ENCODE results near the gene SLC35D1.
"Not testable (repeated sequence)": the region's sequence is repeated elsewhere in the genome, so short reads cannot be mapped to it uniquely, and the experiment has no call there.

The SLC35D1 gene

GRCh38 chr1:66982561-66983260 is 71.2 kb downstream of the SLC35D1 start:
- H2BK15ac ChIP-seq (replicated peaks; ENCODE audit: low read depth): no peak overlapping the region
- H3K4me2 ChIP-seq (ENCODE audit: low read length): no peak overlapping the region
- H3K9ac ChIP-seq (ENCODE audit: low read length): no peak overlapping the region
- peaks cover 3% of the 10 kb centered on the region for H3K36me3 ChIP-seq (ENCODE audit: control insufficient read depth, insufficient read depth, low read length)
- no peak overlapping the region for H3K4ac ChIP-seq (ENCODE audit: low read depth, low read length)
- H3K4me1 ChIP-seq (ENCODE audit: control insufficient read depth, low read depth, low read length): no peaks in the 10 kb centered on the region
- no peak overlapping the region for H2AK5ac ChIP-seq (ENCODE audit: low read length)
- WGBS (ENCODE audit: extremely low coverage, insufficient coverage, low lambda C conversion rate): no CpG with 5 or more reads among the region's 4 CpGs
- no peak overlapping the region for H3K4me3 ChIP-seq (ENCODE audit: low read length)
- no peaks in the 10 kb centered on the region for H3K27me3 ChIP-seq (ENCODE audit: insufficient read depth, low read length, poor library complexity)
- H3K18ac ChIP-seq (ENCODE audit: low read length): no peak overlapping the region
- no peak overlapping the region for H3K27ac ChIP-seq (ENCODE audit: low read depth, low read length)
- DNase-seq: no peak
- H3K23ac ChIP-seq (ENCODE audit: low read length): no peak overlapping the region
- no peak overlapping the region for H2BK120ac ChIP-seq (ENCODE audit: low read depth, low read length)
- no peaks in the 10 kb centered on the region for H3K79me2 ChIP-seq (ENCODE audit: control insufficient read depth, insufficient read depth, low read length)
- H2BK5ac ChIP-seq (ENCODE audit: low read length): no peak overlapping the region
- H3K79me1 ChIP-seq (ENCODE audit: low read length): no peaks in the 10 kb centered on the region
- no peak overlapping the region for H4K5ac ChIP-seq (ENCODE audit: low read length)
- no peak overlapping the region for H4K8ac ChIP-seq (ENCODE audit: low read depth, low read length)
- H3K56ac ChIP-seq (ENCODE audit: low read length): no peak overlapping the region

GRCh38 chr1:66981679-66982078 is 72.3 kb downstream of the SLC35D1 start:
- no peak overlapping the region for H2BK5ac ChIP-seq (ENCODE audit: low read length)
- WGBS (ENCODE audit: extremely low coverage, insufficient coverage, low lambda C conversion rate): no CpG with 5 or more reads among the region's 4 CpGs
- no peak overlapping the region for H3K27ac ChIP-seq (ENCODE audit: low read depth, low read length)
- no peak overlapping the region for H2BK120ac ChIP-seq (ENCODE audit: low read depth, low read length)
- H2AK5ac ChIP-seq (ENCODE audit: low read length): no peak overlapping the region
- H3K79me1 ChIP-seq (ENCODE audit: low read length): no peaks in the 10 kb centered on the region
- H4K5ac ChIP-seq (ENCODE audit: low read length): no peak overlapping the region
- no peak overlapping the region for H3K23ac ChIP-seq (ENCODE audit: low read length)
- H3K4me2 ChIP-seq (ENCODE audit: low read length): no peak overlapping the region
- H3K18ac ChIP-seq (ENCODE audit: low read length): no peak overlapping the region
- no peaks in the 10 kb centered on the region for H3K4me1 ChIP-seq (ENCODE audit: control insufficient read depth, low read depth, low read length)
- H3K56ac ChIP-seq (ENCODE audit: low read length): no peak overlapping the region
- no peak overlapping the region for H3K9ac ChIP-seq (ENCODE audit: low read length)
- peaks cover 3% of the 10 kb centered on the region for H3K36me3 ChIP-seq (ENCODE audit: control insufficient read depth, insufficient read depth, low read length)
- no peak overlapping the region for H2BK15ac ChIP-seq (replicated peaks; ENCODE audit: low read depth)
- no peak overlapping the region for H3K4me3 ChIP-seq (ENCODE audit: low read length)
- no peaks in the 10 kb centered on the region for H3K79me2 ChIP-seq (ENCODE audit: control insufficient read depth, insufficient read depth, low read length)
- no peak overlapping the region for H3K4ac ChIP-seq (ENCODE audit: low read depth, low read length)
- H3K27me3 ChIP-seq (ENCODE audit: insufficient read depth, low read length, poor library complexity): no peaks in the 10 kb centered on the region
- no peak overlapping the region for H4K8ac ChIP-seq (ENCODE audit: low read depth, low read length)
- DNase-seq: no peak

GRCh38 chr1:66980745-66981367 is 73.1 kb downstream of the SLC35D1 start:
- Histone ChIP-seq H2BK15ac (replicated peaks; ENCODE audit: low read depth) (no peak overlapping the region), H3K4ac (ENCODE audit: low read depth, low read length) (no peak overlapping the region), H4K5ac (ENCODE audit: low read length) (no peak overlapping the region), H3K79me2 (ENCODE audit: control insufficient read depth, insufficient read depth, low read length) (no peaks in the 10 kb centered on the region), H3K23ac (ENCODE audit: low read length) (no peak overlapping the region), H3K4me2 (ENCODE audit: low read length) (no peak overlapping the region), H2BK5ac (ENCODE audit: low read length) (no peak overlapping the region), H3K27ac (ENCODE audit: low read depth, low read length) (no peak overlapping the region), H3K79me1 (ENCODE audit: low read length) (no peaks in the 10 kb centered on the region), H3K36me3 (ENCODE audit: control insufficient read depth, insufficient read depth, low read length) (peaks cover 3% of the 10 kb centered on the region), H4K8ac (ENCODE audit: low read depth, low read length) (no peak overlapping the region), H2AK5ac (ENCODE audit: low read length) (no peak overlapping the region), H3K27me3 (ENCODE audit: insufficient read depth, low read length, poor library complexity) (no peaks in the 10 kb centered on the region), H3K18ac (ENCODE audit: low read length) (no peak overlapping the region), H3K56ac (ENCODE audit: low read length) (no peak overlapping the region), H3K4me3 (ENCODE audit: low read length) (no peak overlapping the region), H3K9ac (ENCODE audit: low read length) (no peak overlapping the region), H3K4me1 (ENCODE audit: control insufficient read depth, low read depth, low read length) (no peaks in the 10 kb centered on the region), H2BK120ac (ENCODE audit: low read depth, low read length) (no peak overlapping the region)
- DNase-seq: no peak
- no CpG with 5 or more reads among the region's 1 CpG for WGBS (ENCODE audit: extremely low coverage, insufficient coverage, low lambda C conversion rate)

GRCh38 chr1:66979621-66980020 is 74.3 kb downstream of the SLC35D1 start:
- H3K4me2 ChIP-seq (ENCODE audit: low read length); H4K5ac ChIP-seq (ENCODE audit: low read length); H3K27ac ChIP-seq (ENCODE audit: low read depth, low read length); H2AK5ac ChIP-seq (ENCODE audit: low read length); H2BK5ac ChIP-seq (ENCODE audit: low read length); H2BK15ac ChIP-seq (replicated peaks; ENCODE audit: low read depth); H3K27me3 ChIP-seq (ENCODE audit: insufficient read depth, low read length, poor library complexity); DNase-seq; H3K9ac ChIP-seq (ENCODE audit: low read length); H3K23ac ChIP-seq (ENCODE audit: low read length); H3K4me1 ChIP-seq (ENCODE audit: control insufficient read depth, low read depth, low read length); H3K4me3 ChIP-seq (ENCODE audit: low read length); H3K79me1 ChIP-seq (ENCODE audit: low read length); H3K4ac ChIP-seq (ENCODE audit: low read depth, low read length); H3K36me3 ChIP-seq (ENCODE audit: control insufficient read depth, insufficient read depth, low read length); H3K18ac ChIP-seq (ENCODE audit: low read length); H3K79me2 ChIP-seq (ENCODE audit: control insufficient read depth, insufficient read depth, low read length); H3K56ac ChIP-seq (ENCODE audit: low read length); H2BK120ac ChIP-seq (ENCODE audit: low read depth, low read length); H4K8ac ChIP-seq (ENCODE audit: low read depth, low read length): not testable (repeated sequence)
- no CpG with 5 or more reads among the region's 11 CpGs for WGBS (ENCODE audit: extremely low coverage, insufficient coverage, low lambda C conversion rate)

- Histone ChIP-seq H3K9ac (ENCODE audit: low read length) (no peak overlapping the region), H2AK5ac (ENCODE audit: low read length) (no peak overlapping the region), H3K56ac (ENCODE audit: low read length) (no peak overlapping the region), H3K4me3 (ENCODE audit: low read length) (no peak overlapping the region), H3K23ac (ENCODE audit: low read length) (no peak overlapping the region), H3K4me1 (ENCODE audit: control insufficient read depth, low read depth, low read length) (no peaks in the 10 kb centered on the region), H3K4ac (ENCODE audit: low read depth, low read length) (no peak overlapping the region), H3K79me1 (ENCODE audit: low read length) (no peaks in the 10 kb centered on the region), H3K18ac (ENCODE audit: low read length) (no peak overlapping the region), H3K79me2 (ENCODE audit: control insufficient read depth, insufficient read depth, low read length) (no peaks in the 10 kb centered on the region), H2BK15ac (replicated peaks; ENCODE audit: low read depth) (no peak overlapping the region), H3K36me3 (ENCODE audit: control insufficient read depth, insufficient read depth, low read length) (peaks cover 3% of the 10 kb centered on the region), H4K8ac (ENCODE audit: low read depth, low read length) (no peak overlapping the region), H4K5ac (ENCODE audit: low read length) (no peak overlapping the region), H2BK120ac (ENCODE audit: low read depth, low read length) (no peak overlapping the region), H3K4me2 (ENCODE audit: low read length) (no peak overlapping the region), H3K27ac (ENCODE audit: low read depth, low read length) (no peak overlapping the region), H2BK5ac (ENCODE audit: low read length) (no peak overlapping the region), H3K27me3 (ENCODE audit: insufficient read depth, low read length, poor library complexity) (no peaks in the 10 kb centered on the region)
- DNase-seq: no peak
Observed at GRCh38 chr1:66978201-66978600, 75.7 kb downstream of the SLC35D1 start.

- no peak overlapping the region for H3K27ac ChIP-seq (ENCODE audit: low read depth, low read length)
- H3K18ac ChIP-seq (ENCODE audit: low read length): no peak overlapping the region
- no peak overlapping the region for H3K4ac ChIP-seq (ENCODE audit: low read depth, low read length)
- no peak overlapping the region for H4K8ac ChIP-seq (ENCODE audit: low read depth, low read length)
- no peaks in the 10 kb centered on the region for H3K79me1 ChIP-seq (ENCODE audit: low read length)
- H3K79me2 ChIP-seq (ENCODE audit: control insufficient read depth, insufficient read depth, low read length): no peaks in the 10 kb centered on the region
- H3K36me3 ChIP-seq (ENCODE audit: control insufficient read depth, insufficient read depth, low read length): no peaks in the 10 kb centered on the region
- no CpG with 5 or more reads among the region's 3 CpGs for WGBS (ENCODE audit: extremely low coverage, insufficient coverage, low lambda C conversion rate)
- H2BK120ac ChIP-seq (ENCODE audit: low read depth, low read length): no peak overlapping the region
- H3K4me3 ChIP-seq (ENCODE audit: low read length): no peak overlapping the region
- no peak overlapping the region for H3K23ac ChIP-seq (ENCODE audit: low read length)
- no peaks in the 10 kb centered on the region for H3K27me3 ChIP-seq (ENCODE audit: insufficient read depth, low read length, poor library complexity)
- no peak overlapping the region for H3K56ac ChIP-seq (ENCODE audit: low read length)
- H2BK5ac ChIP-seq (ENCODE audit: low read length): no peak overlapping the region
- H4K5ac ChIP-seq (ENCODE audit: low read length): no peak overlapping the region
- H2AK5ac ChIP-seq (ENCODE audit: low read length): no peak overlapping the region
- H3K9ac ChIP-seq (ENCODE audit: low read length): no peak overlapping the region
- H3K4me2 ChIP-seq (ENCODE audit: low read length): no peak overlapping the region
- no peak overlapping the region for H2BK15ac ChIP-seq (replicated peaks; ENCODE audit: low read depth)
- no peak for DNase-seq
- no peaks in the 10 kb centered on the region for H3K4me1 ChIP-seq (ENCODE audit: control insufficient read depth, low read depth, low read length)
Observed at GRCh38 chr1:66968574-66968973, 85.4 kb downstream of the SLC35D1 start.
